Neural progenitor cell (in vitro differentiated cells): ENCODE results near the gene NACA2.

Experiments
- EZH2 ChIP-seq: fragments of 200-600 bp; sonication (generic); IDR thresholded peaks from 2 replicates; pipeline ENCODE4 v1.6.1; 2017; ENCODE audit warnings: antibody characterized with exemption, mild to moderate bottlenecking, moderate library complexity
- EZH2phosphoT487 ChIP-seq: fragments of 200-600 bp; sonication (generic); IDR thresholded peaks from 2 replicates; pipeline ENCODE4 v1.6.1; 2017; ENCODE audit warnings: antibody characterized with exemption
- TF ChIP-seq, protein P1 (sequence below): fragments of 200-600 bp; sonication (generic); IDR thresholded peaks from 2 replicates; pipeline ENCODE4 v1.5.1; 2017; ENCODE audit warnings: antibody characterized with exemption, mild to moderate bottlenecking

GRCh38 chr17:61600621-61601020 lies 9.6 kb upstream of the NACA2 start:
- TF ChIP-seq EZH2 (no peak), EZH2phosphoT487 (no peak)
- TF ChIP-seq, protein P1, sequence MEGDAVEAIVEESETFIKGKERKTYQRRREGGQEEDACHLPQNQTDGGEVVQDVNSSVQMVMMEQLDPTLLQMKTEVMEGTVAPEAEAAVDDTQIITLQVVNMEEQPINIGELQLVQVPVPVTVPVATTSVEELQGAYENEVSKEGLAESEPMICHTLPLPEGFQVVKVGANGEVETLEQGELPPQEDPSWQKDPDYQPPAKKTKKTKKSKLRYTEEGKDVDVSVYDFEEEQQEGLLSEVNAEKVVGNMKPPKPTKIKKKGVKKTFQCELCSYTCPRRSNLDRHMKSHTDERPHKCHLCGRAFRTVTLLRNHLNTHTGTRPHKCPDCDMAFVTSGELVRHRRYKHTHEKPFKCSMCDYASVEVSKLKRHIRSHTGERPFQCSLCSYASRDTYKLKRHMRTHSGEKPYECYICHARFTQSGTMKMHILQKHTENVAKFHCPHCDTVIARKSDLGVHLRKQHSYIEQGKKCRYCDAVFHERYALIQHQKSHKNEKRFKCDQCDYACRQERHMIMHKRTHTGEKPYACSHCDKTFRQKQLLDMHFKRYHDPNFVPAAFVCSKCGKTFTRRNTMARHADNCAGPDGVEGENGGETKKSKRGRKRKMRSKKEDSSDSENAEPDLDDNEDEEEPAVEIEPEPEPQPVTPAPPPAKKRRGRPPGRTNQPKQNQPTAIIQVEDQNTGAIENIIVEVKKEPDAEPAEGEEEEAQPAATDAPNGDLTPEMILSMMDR: no peak
